Cerebellar cortex (tissue), 1 donor: Measurements from ENCODE around the gene FLVCR2.

Source experiments
- DNase-seq: peaks from one replicate; pipeline ENCODE4 v3.0.0-alpha.2; 2015; ENCODE audit warnings: low spot score

Gene FLVCR2, protein sequence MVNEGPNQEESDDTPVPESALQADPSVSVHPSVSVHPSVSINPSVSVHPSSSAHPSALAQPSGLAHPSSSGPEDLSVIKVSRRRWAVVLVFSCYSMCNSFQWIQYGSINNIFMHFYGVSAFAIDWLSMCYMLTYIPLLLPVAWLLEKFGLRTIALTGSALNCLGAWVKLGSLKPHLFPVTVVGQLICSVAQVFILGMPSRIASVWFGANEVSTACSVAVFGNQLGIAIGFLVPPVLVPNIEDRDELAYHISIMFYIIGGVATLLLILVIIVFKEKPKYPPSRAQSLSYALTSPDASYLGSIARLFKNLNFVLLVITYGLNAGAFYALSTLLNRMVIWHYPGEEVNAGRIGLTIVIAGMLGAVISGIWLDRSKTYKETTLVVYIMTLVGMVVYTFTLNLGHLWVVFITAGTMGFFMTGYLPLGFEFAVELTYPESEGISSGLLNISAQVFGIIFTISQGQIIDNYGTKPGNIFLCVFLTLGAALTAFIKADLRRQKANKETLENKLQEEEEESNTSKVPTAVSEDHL

DNA sequence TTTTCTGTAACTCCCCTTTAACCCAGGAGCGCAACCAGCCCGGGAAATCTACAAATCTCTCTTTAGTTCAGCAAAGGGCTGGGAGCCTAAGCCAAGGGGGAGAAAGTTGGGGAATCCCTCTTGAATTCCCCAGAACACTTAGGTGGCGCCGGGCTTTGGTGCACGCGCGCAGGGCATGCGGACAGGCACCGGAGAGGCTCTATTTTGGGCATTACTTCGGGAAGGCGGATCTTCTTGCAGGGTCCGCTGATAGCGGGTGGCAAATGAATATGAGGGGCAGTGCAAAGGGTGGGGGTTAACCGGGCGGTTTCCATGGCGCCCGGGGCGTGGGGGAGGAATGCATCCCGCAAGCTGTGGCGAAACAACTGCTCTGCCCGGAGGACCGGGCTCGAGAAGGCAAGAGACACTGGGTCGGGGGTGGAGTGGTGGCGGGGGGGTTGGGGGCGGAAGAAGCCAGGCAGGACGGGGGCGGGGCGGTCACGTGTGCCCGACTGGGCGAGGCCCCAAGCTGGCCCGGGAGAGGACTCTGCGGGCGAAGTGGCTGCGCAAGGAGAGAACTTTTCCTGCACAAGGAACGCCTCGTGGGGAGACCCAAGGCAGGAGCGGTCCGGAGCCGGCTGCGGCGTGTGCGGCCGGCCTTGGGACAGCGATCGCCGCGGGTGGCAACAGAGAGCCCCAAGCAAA is at the start of gene FLVCR2:
TSS of gene FLVCR2 (plus strand) at position 519 of the 684 bp plus-strand sequence. CDS start 353 bp downstream, outside the sequence.
- DNase-seq, result peak; percentile 11

DNA sequence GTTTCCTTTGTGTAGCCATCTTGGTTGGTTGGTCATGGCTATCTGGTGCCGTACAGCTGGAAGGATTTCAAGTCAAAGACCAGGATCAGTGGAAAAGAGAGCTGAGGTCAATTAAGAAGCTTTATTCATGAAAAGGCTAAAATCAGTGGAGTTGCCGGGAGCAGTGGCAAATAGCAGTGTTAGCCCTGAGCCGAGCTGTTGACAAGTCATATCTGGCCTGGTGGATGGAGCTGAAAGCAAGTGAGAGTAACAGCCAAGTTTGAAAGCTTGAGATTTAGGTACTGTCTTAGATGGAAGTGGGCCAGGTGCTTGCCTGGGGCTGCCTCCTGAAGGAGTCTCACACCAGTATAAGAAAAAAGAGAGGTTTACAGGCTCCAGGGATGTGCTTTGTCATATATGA is 47.2 kb upstream of the FLVCR2 start:
- DNase-seq, result no peak

DNA sequence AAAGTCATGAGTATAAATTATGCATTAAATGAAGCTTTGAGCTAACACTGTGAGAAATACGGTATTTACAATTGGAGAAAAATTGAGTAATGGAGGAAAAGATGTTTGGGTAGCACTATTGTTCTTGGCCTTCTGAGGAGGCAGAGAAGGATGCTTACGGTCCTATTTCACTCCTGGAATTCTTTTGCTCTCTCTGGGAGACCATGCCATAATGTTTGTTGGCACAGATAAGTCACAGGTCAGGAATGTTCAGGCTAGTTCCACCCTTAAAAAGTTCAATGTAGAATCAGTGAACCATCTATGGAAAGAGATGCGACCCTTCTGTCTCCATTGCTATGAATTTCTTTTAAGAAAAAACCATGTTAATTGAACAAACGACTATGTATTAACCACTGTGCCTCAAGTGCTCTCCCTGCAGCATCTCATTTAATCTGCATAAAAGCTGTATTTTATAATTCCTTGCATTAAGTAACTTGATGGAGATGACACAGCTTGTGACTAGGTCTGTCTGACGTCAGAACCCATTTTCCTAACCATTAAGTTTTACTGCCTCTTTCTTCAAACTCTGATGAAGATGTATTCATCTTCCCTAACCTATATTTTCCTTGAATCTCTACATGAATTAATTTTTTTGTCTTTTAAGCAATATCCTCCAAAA is 46.6 kb upstream of the FLVCR2 start:
- DNase-seq, result no peak

DNA sequence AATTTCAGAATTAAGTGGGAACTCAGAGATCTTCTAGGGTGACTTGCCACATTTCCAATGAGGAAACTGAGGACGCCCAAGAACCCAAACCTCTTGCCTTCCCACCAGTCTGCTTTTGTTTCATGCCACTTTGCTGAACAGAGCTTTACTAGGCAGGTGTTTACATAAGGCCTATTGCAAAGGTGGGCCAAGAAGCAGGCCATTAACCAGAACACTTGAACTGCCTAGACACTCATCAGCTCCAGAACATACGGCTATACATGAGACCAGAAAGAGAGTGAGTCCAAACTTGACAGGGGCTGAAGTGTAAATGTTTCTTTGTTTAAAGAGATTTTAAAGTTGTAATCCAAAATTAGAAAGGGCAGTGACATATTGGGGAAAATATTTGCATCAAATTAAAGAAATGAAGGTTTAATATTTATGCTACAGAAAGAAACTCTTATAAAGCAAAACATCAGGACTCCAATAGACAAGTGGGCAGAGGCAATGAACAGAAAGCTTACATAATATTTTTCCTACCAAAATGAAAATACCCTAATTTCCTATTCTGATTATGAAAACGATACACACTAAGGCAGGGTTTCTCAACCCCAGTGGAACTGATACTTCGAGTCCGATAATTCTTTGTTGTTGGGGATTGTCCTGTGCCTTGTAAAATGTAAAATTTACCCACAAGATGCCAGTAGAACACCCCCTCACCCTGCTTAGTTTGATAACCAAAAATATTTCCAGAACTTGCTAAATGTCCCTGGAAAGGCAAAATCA is 44.4 kb upstream of the FLVCR2 start:
- no peak for DNase-seq

DNA sequence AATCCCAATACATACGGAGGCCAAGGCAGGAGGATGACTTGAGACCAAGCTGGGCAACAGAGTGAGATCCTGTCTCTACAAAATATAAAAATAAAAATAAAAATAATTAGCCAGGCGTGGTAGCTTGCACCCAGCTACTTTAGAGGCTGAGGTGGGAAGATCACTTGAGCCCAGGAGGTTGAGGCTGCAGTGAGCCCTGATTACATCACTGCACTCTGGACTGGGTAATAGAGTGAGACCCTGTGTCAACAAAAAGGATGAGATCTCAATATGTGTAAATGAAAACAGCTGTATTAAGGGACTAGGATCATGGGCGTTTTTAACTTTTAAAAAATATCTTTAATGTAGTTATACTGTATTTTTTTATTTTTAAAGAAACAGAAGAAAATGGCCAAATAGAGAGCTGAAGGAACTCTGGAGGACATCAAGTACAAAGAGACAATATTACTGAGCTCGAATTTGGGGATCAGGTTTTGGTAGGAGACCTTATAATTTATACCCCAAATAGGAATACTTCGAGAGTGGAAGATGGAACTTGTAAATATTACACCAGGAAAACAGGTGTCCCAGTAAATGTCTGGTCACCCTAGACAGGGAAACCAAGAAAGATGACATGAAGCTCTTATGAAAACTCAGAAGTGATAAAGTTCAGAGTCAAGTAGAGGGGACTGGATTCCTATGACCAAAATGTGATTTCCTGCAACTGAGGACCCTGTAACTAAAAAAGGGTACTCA is 43.1 kb upstream of the FLVCR2 start:
- DNase-seq, result no peak

DNA sequence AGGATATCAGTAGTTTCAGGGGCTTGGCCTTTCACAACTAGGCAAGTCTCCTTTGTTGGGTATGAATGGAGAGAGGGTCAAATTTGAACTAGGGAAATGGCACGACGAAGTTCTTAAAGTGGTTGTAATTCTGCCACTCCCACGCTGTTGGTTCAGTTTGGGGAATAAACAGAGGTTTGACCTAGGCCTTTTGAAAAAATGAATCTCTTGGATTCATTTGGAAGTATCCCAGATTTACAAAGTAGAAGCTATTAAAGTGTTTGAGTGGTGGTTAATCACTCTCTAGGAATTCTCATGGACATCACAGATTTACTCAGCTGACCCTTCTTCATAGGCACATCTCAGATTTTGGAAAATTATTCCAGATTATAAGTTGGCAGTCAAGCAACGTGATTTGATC is 41.3 kb upstream of the FLVCR2 start:
- no peak for DNase-seq

DNA sequence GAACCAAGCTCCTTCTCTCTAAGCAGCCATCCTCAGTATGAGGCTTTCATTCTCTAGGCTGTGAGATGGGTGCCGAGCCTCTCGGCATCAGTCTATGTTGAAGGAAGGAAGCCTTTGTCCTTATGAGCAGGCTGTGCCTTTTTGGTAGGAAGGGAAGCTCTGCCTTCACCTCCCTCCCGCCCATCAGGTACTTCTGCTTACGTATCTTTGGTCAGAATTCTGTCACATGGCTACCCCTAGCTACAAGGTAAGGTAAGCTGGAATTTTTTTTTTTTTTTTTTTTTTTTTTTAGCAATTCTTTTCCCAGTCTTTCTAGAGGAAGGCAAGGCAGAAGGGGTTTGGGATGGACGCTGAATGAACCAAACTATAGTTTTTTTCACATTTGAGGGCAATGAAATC is 39.3 kb upstream of the FLVCR2 start:
- no peak for DNase-seq

DNA sequence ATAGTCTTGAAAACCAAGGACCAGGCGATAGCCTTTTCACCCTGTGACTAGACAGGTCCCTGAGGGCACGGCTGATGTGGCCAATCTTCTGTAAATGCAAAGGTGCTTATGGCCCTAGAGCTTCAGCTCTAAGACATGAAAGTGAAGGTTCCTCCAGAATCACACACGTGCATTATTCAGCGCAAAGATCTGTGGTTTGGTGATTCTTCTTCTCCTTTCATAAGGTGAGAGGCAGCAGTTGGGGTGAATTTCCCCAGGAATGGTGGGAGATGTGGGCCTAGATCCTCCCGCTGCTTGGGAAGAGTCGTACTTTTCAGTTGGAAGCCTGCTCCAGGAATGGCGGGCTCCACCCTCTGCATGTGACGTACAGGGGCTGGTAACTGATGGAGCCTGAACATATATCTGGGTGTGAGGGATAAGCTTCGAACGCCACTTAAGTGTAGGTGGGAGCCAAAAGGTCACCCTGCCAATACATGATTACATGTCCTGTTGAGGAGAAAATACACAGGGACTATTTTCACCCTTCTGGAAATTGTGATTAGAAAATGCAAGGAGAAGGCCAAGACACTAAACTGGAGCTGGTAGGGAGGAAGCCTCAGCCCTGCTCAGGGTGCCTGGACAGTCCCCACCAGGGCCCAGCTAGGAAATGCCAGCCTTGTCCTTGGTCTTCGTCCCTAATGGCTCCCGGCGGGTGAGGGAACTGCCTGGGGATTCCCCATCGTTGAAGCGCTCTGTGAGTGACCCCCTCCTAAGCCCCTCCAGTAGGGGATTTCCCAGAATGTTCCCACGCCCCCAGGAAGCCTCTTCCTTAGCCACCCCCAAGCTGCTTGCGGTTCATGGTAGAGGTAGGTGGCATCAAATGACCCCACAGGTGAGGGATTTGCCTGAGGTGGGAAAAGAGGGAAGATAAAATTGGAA is 38.6 kb upstream of the FLVCR2 start:
- no peak for DNase-seq

DNA sequence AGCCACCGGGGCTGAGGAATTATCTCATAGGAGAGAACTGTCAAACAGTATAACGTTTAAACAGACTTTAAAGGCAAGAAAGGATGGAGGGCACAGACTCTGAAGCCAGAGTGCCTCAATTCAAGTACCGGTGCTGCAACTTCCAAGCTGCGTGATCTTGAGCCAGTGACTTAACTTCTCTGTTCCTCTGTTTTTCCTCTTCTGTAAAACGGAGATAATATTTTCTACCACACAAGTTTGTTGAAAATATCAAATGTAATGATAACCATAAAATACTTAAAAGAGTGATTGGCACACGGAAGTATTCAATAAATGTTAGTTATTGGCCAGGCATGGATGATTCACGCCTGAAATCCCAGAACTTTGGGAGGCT is 38.0 kb upstream of the FLVCR2 start:
- DNase-seq, result no peak

DNA sequence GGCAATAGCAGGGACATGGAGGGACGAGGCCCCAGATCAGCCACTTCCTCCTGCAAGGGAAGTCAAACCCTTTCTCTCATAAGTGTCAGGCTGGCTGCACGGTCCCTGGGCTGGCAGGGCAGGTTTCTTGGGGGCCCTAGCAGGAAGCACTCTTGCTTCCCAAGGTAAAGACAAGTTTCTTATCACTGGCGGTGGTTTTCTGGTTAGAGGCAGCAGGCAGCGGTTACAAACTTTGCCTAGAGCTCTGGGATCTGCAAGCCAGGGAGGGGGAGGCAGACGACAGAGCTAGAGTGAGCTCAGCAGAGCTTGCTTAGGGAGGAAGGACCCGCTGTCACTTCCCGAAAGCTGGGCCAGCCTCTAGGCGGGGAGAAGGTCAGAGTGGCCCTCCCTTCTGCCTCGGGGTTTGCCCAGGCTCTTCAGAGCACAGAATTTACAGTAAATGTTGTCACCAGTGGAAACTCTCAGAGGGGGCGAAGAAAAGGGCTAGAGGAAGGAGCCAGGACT is 35.8 kb upstream of the FLVCR2 start:
- DNase-seq, result no peak

DNA sequence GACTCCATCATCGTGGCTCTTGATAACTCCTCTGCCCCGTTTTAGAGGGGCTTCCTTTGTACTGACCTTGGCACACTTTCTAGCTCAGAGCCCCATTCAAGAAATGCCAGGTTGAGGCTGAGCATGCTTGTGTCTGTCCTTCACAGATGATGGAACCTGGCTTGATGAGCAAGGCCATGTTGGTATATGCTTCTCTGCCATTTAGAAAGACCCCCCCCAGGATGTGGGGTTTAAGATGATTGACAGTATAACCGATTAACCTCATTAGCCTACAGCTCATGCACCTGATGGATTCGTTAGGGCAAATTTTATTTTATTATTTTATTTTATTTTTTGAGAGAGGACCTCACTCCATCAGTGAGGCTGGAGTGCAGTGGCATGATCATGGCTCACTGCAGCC is 35.2 kb upstream of the FLVCR2 start:
- DNase-seq, result no peak

DNA sequence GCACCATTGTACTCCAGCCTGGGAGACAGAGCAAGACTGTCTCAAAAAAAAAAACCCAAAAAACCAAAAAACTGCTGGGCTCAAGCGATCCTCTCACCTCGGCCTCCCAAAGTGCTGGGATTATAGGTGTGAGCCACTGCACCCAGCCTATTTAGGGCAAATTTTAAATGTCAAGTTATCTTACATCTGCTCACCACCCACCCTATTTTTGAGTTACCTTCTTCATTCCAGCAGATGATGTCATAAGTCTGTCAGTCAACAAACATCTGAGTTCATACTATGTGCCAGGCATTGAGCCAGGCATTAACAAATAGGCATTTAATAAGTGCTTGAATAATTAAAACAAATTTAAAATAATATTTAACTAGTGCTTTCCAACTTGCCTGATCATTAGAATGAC is 34.6 kb upstream of the FLVCR2 start:
- DNase-seq, result no peak

DNA sequence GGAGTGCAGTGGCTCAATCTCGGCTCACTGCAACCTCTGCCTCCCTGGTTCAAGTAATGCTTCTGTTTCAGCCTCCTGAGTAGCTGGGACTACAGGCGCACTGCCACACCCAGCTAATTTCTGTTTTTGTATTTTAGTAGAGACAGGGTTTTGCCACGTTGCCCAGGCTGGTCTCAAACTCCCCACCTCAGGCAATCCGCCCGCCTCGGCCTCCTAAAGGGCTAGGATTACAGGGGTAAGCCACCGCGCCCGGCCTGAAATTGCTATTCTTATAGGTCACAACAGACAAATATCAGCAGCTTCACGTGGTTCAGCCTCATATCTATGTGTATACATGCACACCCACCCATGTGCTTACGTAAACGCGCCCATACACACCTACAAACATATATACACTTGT is 32.5 kb upstream of the FLVCR2 start:
- DNase-seq, result no peak

DNA sequence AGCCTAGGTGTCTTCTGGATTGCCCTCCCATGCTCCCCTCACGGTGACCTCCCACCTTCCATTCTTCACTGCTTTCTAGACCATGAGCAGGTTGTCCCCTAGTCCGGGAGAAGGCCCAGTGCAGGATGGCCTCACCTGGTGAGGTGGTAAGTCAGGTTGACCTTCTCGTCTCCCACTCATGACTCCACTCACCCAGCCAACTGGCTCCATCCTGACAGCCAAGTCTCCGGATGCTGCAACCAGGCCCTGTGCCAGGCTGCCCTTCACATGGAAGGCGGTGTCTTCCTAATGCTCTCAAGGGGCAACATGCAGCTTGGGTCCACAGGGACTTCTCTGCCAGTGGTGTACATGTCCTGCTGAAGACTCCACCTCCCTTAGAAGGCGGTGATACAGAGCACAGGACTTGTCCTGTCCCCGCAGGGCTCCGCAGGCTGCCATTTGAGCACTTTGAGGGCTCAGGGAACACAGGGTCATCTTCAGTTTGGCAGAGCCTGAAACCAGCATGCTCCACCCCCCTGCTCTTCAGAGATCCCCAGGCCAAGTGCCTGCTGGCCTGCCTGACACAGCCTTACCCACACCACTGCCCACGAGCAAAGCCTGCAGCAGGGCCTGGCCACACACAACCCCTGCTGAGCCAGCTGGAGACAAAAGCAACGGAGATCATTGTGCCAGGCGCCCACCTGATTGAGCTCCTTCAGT is 30.7 kb upstream of the FLVCR2 start:
- no peak for DNase-seq

DNA sequence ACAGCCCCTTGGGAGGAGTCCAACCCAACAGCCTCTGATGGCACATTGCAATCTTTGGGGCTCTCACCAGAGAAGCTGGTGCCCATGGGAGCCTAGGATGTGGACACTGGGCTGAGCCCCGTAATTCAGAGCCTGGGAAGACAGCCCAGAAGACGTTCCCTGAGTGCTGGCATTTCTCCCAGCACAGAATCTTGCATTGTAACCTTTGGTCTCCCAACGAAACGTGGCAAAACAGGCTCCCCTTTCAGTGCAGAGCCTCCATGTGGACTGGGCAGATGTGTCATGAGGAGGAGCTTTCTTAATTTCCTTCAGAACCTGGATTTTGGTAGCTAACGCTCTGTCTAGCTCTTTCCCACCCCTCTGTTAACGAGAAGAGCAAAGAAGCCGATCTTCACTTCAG is 29.9 kb upstream of the FLVCR2 start:
- DNase-seq, result no peak

DNA sequence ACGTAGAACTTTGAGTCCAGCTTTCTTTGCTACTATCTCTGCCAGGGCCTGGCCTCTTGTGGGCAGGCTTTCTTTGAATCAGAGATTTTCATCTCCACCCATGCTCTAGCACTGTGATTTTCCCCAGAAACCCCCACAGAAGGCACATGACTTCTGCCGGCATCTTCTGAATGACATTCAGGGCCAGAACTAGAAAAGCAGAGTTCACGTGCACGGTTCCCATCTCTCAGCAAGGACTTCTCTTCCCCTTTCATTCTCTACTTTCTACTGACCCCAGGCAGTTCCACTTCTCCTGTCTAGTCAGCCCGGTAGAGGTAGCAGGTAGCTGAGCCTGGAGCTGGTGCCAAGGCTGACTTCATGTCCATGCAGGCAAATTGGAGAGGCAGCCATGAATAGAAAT is 29.3 kb upstream of the FLVCR2 start:
- DNase-seq, result no peak

DNA sequence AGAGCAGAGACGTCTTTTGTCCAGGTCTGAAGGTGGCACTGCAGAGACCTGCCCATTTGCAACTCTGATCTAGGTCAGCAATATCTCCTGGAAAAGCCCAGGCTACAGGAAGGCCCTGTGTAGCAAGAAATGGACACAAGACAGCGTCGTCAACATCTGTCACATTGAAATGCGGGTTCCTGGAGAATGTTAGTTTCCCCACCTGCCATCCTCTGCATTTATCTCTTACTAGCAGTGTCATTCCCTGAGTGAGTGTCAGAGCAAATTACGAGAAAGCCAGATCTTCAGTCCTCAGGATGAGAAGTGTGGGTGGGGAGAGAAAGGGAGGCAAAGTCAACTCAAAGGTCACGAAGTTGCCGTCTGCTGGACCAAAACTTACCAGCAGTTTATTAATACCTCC is 27.4 kb upstream of the FLVCR2 start:
- no peak for DNase-seq

DNA sequence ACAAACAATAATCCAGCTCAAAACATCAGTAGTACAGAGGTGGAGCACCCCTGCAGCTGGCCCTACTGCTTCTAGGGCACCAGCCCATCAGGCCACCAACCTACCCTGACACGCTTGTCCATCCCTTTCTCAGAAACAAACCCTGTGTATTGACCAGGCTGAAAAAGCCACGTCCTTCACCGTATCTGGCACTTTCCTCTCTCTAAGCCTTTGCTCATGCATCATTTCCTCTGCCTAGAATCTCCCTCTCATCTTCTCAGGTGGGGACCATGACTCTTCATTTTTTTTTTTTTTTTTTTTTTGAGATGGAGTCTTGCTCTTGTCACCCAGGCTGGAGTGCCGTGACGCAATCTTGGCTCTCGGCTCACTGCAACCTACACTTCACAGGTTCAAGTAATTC is 25.3 kb upstream of the FLVCR2 start:
- DNase-seq, result no peak

DNA sequence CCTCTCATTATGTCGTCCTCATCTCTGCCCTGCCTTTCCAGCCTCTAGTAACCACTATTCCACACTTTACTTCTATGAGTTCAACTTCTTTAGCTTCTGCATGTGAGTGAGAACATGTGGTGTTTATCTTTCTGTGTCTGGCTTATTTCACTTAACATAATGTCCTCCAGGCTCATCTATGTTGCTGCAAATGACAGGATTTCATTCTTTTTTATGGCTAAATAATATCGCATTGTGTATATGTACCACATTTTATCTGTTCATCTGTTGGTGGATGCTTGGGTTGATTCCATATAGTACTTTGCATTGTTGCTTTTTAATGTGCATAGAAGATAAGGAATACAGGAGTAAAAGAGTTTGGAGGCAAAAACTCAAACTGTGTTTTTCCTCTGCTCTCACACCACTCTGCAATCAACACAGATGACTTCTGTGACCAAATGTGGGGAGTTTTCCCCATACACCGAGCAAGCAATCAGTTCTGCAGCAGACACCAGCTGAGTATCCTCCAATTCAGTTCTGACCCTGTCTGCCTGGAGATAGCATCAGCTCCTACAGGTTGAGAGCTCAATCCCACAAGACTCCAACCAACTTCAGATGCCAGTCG is 24.6 kb upstream of the FLVCR2 start:
- DNase-seq, result no peak
